ENCODE data around the gene APOA5. TPM values are rescaled to one million over a fixed set of nuclear protein-coding genes. Genes with fewer than 3 reads are reported as not detected.

The APOA5 gene
- total and polyA plus RNA-seq, 2 of the 8 experiments (the other 6 are each of a cell fraction or from before 2014, with no cell fraction given): 0.08 to 0.15 TPM

DNA sequence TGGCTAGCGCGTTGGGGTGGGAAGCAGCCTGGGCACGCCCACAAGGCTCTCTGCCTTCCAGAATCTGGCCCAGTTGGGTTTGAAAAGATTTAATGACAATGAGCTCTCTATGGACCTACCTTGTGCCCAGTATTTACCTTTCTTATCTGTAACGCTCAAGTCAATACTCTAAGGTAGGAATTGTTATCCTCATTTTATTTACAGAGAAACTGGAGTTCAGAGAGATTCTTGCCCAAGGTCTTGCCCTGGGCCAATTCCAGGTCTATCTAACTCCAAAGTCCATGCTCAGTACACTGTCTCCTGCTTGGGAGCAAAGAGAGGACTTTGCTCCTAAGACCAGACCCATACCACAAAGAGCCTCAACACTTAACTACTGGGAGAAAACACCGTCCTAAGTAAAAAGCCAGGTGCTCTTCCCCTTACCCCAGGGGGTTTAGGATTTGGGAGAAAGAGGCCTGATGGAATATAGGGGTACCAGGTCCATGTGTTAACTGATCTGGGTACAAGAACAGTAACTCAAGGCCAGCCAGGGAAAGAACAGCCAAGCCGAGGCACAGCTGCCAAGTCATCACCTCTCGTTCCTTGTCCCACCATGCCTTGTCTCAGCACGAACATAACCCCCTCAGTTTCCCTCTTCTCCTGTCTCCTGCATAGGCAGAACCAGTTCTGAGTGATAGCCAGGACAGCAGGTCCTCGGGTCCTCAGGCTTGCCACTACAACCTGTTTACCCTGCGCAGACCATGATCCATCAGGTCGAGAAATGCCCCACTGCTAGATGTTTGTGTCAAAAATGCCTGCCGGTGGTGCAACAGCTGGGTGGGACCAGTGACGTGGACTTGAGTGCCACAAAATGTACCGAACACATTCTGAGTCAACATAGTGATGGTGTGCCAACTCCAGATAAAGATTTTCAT is 16.8 kb upstream of the APOA5 start (continued):
- no peak for TF ChIP-seq RNF2 (IDR thresholded peaks at IDR 0.05; ENCODE audit: borderline replicate concordance, low read depth, low read length, missing control alignments, poor library complexity, severe bottlenecking)
- TF ChIP-seq SP1 (IDR thresholded peaks at IDR 0.05; ENCODE audit: low read depth, low read length): no peak
- TF ChIP-seq, protein P1, sequence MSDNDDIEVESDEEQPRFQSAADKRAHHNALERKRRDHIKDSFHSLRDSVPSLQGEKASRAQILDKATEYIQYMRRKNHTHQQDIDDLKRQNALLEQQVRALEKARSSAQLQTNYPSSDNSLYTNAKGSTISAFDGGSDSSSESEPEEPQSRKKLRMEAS (IDR thresholded peaks at IDR 0.05): no peak
- TF ChIP-seq CREB1 (IDR thresholded peaks at IDR 0.05): no peak
- no peak for TF ChIP-seq TEAD4 (IDR thresholded peaks at IDR 0.05; ENCODE audit: low read depth, low read length)
- no peak for TF ChIP-seq BRCA1 (IDR thresholded peaks at IDR 0.05; ENCODE audit: low read depth, low read length)
- TF ChIP-seq BACH1 (IDR thresholded peaks at IDR 0.05; ENCODE audit: low read length): no peak

Data from H1 (cell line).